GM23248 (cell line): ENCODE measurements around the gene ATP8B3.

ENCODE experiments used
- EZH2 ChIP-seq: fragments of 200-600 bp; sonication (generic); IDR thresholded peaks from 2 replicates; pipeline ENCODE4 v1.6.1; 2018; ENCODE audit warnings: antibody characterized with exemption, mild to moderate bottlenecking; ENCODE audit not compliant: insufficient read depth, poor library complexity, severe bottlenecking
- EZH2phosphoT487 ChIP-seq: fragments of 200-600 bp; sonication (generic); IDR thresholded peaks from 2 replicates; pipeline ENCODE4 v1.6.1; 2018; ENCODE audit warnings: antibody characterized with exemption, moderate library complexity, mild to moderate bottlenecking, low read depth; ENCODE audit not compliant: insufficient read depth

DNA sequence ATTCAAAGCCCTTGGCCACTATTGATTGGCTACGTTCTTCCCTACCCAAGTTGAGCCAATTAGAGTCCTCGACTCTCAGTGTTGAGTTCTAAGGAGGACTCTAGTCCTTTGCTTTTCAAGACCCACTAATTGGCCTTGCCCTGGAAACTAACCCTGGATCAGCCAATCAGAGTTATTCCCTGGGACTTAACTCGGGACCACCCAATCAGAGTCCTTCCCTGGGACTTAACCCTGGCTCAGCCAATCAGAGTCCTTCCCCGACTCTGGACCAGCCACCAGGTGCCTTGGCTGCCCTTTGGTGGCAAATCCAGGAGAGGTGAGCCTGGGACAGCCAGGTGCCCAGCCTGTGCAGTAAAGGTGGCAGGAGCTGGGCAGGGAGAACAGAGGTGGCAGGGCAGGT is 28.7 kb downstream of the ATP8B3 start:
- TF ChIP-seq EZH2 (no peak), EZH2phosphoT487 (no peak)
